ENCODE results near the gene PTPRB. TPM values are rescaled to one million over a fixed set of nuclear protein-coding genes. Genes with fewer than 3 reads are reported as not detected.

Gene PTPRB
- polyA plus RNA-seq (2012; ENCODE audit: low read depth, missing spikeins), result not detected

GRCh38 chr12:70637303-70638085 lies at the start of gene PTPRB:
PTPRB (minus strand) TSS chr12:70637429; CDS start chr12:70637395, 34 bp downstream.
- TF ChIP-seq SPI1 (IDR thresholded peaks at IDR 0.05; ENCODE audit: low read depth, low read length) (no peak), TAF1 (IDR thresholded peaks at IDR 0.05; ENCODE audit: low read depth, low read length) (no peak), POLR2AphosphoS5 (IDR thresholded peaks at IDR 0.05; ENCODE audit: low read depth, low read length) (no peak), POLR2A (IDR thresholded peaks at IDR 0.05; ENCODE audit: low read depth, low read length) (no peak), POU2F2 (IDR thresholded peaks at IDR 0.05; ENCODE audit: low read depth, low read length) (no peak), PAX5 (IDR thresholded peaks at IDR 0.05; ENCODE audit: insufficient read depth, low read length, severe bottlenecking) (no peak)
- FAIRE-seq (no peak), DNase-seq (ENCODE audit: insufficient read length, low spot score) (no peak)

- DNase-seq (ENCODE audit: insufficient read length, low spot score), result no peak
- TF ChIP-seq POLR2A (IDR thresholded peaks at IDR 0.05; ENCODE audit: low read depth, low read length) (no peak), POLR2AphosphoS5 (IDR thresholded peaks at IDR 0.05; ENCODE audit: low read depth, low read length) (no peak), PAX5 (IDR thresholded peaks at IDR 0.05; ENCODE audit: insufficient read depth, low read length, severe bottlenecking) (no peak)
Measured at GRCh38 chr12:70686907-70687306, 49.7 kb upstream of the PTPRB start.

GRCh38 chr12:70686299-70686698 lies 49.1 kb upstream of the PTPRB start:
- TF ChIP-seq POLR2A (IDR thresholded peaks at IDR 0.05; ENCODE audit: low read depth, low read length) (no peak), SPI1 (IDR thresholded peaks at IDR 0.05; ENCODE audit: low read depth, low read length) (no peak), TAF1 (IDR thresholded peaks at IDR 0.05; ENCODE audit: low read depth, low read length) (no peak), POLR2AphosphoS5 (IDR thresholded peaks at IDR 0.05; ENCODE audit: low read depth, low read length) (no peak), POU2F2 (IDR thresholded peaks at IDR 0.05; ENCODE audit: low read depth, low read length) (no peak), PAX5 (IDR thresholded peaks at IDR 0.05; ENCODE audit: insufficient read depth, low read length, severe bottlenecking) (no peak)
- DNase-seq (ENCODE audit: insufficient read length, low spot score), result no peak
- no peak for FAIRE-seq

More at GRCh38 chr12:70686907-70687306, 49.7 kb upstream of the PTPRB start:
- no peak for FAIRE-seq

GRCh38 chr12:70683976-70684375 lies 46.7 kb upstream of the PTPRB start:
- no peak for TF ChIP-seq TAF1 (IDR thresholded peaks at IDR 0.05; ENCODE audit: low read depth, low read length)
- no peak for DNase-seq (ENCODE audit: insufficient read length, low spot score)
- FAIRE-seq, result no peak

- FAIRE-seq, result no peak
- TF ChIP-seq SPI1 (IDR thresholded peaks at IDR 0.05; ENCODE audit: low read depth, low read length) (no peak), POLR2A (IDR thresholded peaks at IDR 0.05; ENCODE audit: low read depth, low read length) (no peak), TAF1 (IDR thresholded peaks at IDR 0.05; ENCODE audit: low read depth, low read length) (no peak), PAX5 (IDR thresholded peaks at IDR 0.05; ENCODE audit: insufficient read depth, low read length, severe bottlenecking) (no peak), POLR2AphosphoS5 (IDR thresholded peaks at IDR 0.05; ENCODE audit: low read depth, low read length) (no peak), POU2F2 (IDR thresholded peaks at IDR 0.05; ENCODE audit: low read depth, low read length) (no peak)
- no peak for DNase-seq (ENCODE audit: insufficient read length, low spot score)
Measured at GRCh38 chr12:70671698-70672097, 34.5 kb upstream of the PTPRB start.

- DNase-seq (ENCODE audit: insufficient read length, low spot score), result no peak
- FAIRE-seq, result no peak
- TF ChIP-seq POU2F2 (IDR thresholded peaks at IDR 0.05; ENCODE audit: low read depth, low read length), result no peak
- no peak for TF ChIP-seq POLR2A (IDR thresholded peaks at IDR 0.05; ENCODE audit: low read depth, low read length)
- TF ChIP-seq SPI1 (IDR thresholded peaks at IDR 0.05; ENCODE audit: low read depth, low read length), result no peak
- no peak for TF ChIP-seq POLR2AphosphoS5 (IDR thresholded peaks at IDR 0.05; ENCODE audit: low read depth, low read length)
- TF ChIP-seq PAX5 (IDR thresholded peaks at IDR 0.05; ENCODE audit: insufficient read depth, low read length, severe bottlenecking), result no peak
- TF ChIP-seq TAF1 (IDR thresholded peaks at IDR 0.05; ENCODE audit: low read depth, low read length), result no peak
Measured at GRCh38 chr12:70670948-70671347, 33.7 kb upstream of the PTPRB start.

GRCh38 chr12:70667253-70667652 lies 30.0 kb upstream of the PTPRB start:
- no peak for TF ChIP-seq POLR2AphosphoS5 (IDR thresholded peaks at IDR 0.05; ENCODE audit: low read depth, low read length)
- TF ChIP-seq POU2F2 (IDR thresholded peaks at IDR 0.05; ENCODE audit: low read depth, low read length), result no peak
- TF ChIP-seq TAF1 (IDR thresholded peaks at IDR 0.05; ENCODE audit: low read depth, low read length), result no peak
- no peak for TF ChIP-seq PAX5 (IDR thresholded peaks at IDR 0.05; ENCODE audit: insufficient read depth, low read length, severe bottlenecking)
- no peak for TF ChIP-seq SPI1 (IDR thresholded peaks at IDR 0.05; ENCODE audit: low read depth, low read length)
- TF ChIP-seq POLR2A (IDR thresholded peaks at IDR 0.05; ENCODE audit: low read depth, low read length), result no peak
- FAIRE-seq (no peak), DNase-seq (ENCODE audit: insufficient read length, low spot score) (no peak)

GRCh38 chr12:70666364-70666763 lies 29.1 kb upstream of the PTPRB start:
- DNase-seq (ENCODE audit: insufficient read length, low spot score) (no peak), FAIRE-seq (no peak)
- TF ChIP-seq POU2F2 (IDR thresholded peaks at IDR 0.05; ENCODE audit: low read depth, low read length), result no peak
- TF ChIP-seq POLR2A (IDR thresholded peaks at IDR 0.05; ENCODE audit: low read depth, low read length), result no peak

GRCh38 chr12:70664465-70664881 lies 27.2 kb upstream of the PTPRB start:
- FAIRE-seq (no peak), DNase-seq (ENCODE audit: insufficient read length, low spot score) (no peak)
- TF ChIP-seq POLR2A (IDR thresholded peaks at IDR 0.05; ENCODE audit: low read depth, low read length) (no peak), TAF1 (IDR thresholded peaks at IDR 0.05; ENCODE audit: low read depth, low read length) (no peak)

- FAIRE-seq, result no peak
- DNase-seq (ENCODE audit: insufficient read length, low spot score), result no peak
- no peak for TF ChIP-seq PAX5 (IDR thresholded peaks at IDR 0.05; ENCODE audit: insufficient read depth, low read length, severe bottlenecking)
- TF ChIP-seq TAF1 (IDR thresholded peaks at IDR 0.05; ENCODE audit: low read depth, low read length), result no peak
- TF ChIP-seq POU2F2 (IDR thresholded peaks at IDR 0.05; ENCODE audit: low read depth, low read length), result no peak
- no peak for TF ChIP-seq POLR2AphosphoS5 (IDR thresholded peaks at IDR 0.05; ENCODE audit: low read depth, low read length)
- TF ChIP-seq SPI1 (IDR thresholded peaks at IDR 0.05; ENCODE audit: low read depth, low read length), result no peak
- TF ChIP-seq POLR2A (IDR thresholded peaks at IDR 0.05; ENCODE audit: low read depth, low read length), result no peak
Measured at GRCh38 chr12:70663838-70664237, 26.6 kb upstream of the PTPRB start.
